NCI-H128 (cell line): ENCODE measurements around the gene RNF17.
"Not testable (repeated sequence)": the region's sequence is repeated elsewhere in the genome, so short reads cannot be mapped to it uniquely, and the experiment has no call there.

Experiments
- DNase-seq: peaks from one replicate; lab custom pipeline; 2025; ENCODE audit not compliant: unreplicated experiment; lab: John Stamatoyannopoulos, UW

The RNF17 gene, protein sequence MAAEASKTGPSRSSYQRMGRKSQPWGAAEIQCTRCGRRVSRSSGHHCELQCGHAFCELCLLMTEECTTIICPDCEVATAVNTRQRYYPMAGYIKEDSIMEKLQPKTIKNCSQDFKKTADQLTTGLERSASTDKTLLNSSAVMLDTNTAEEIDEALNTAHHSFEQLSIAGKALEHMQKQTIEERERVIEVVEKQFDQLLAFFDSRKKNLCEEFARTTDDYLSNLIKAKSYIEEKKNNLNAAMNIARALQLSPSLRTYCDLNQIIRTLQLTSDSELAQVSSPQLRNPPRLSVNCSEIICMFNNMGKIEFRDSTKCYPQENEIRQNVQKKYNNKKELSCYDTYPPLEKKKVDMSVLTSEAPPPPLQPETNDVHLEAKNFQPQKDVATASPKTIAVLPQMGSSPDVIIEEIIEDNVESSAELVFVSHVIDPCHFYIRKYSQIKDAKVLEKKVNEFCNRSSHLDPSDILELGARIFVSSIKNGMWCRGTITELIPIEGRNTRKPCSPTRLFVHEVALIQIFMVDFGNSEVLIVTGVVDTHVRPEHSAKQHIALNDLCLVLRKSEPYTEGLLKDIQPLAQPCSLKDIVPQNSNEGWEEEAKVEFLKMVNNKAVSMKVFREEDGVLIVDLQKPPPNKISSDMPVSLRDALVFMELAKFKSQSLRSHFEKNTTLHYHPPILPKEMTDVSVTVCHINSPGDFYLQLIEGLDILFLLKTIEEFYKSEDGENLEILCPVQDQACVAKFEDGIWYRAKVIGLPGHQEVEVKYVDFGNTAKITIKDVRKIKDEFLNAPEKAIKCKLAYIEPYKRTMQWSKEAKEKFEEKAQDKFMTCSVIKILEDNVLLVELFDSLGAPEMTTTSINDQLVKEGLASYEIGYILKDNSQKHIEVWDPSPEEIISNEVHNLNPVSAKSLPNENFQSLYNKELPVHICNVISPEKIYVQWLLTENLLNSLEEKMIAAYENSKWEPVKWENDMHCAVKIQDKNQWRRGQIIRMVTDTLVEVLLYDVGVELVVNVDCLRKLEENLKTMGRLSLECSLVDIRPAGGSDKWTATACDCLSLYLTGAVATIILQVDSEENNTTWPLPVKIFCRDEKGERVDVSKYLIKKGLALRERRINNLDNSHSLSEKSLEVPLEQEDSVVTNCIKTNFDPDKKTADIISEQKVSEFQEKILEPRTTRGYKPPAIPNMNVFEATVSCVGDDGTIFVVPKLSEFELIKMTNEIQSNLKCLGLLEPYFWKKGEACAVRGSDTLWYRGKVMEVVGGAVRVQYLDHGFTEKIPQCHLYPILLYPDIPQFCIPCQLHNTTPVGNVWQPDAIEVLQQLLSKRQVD (N-terminal part only)

DNA sequence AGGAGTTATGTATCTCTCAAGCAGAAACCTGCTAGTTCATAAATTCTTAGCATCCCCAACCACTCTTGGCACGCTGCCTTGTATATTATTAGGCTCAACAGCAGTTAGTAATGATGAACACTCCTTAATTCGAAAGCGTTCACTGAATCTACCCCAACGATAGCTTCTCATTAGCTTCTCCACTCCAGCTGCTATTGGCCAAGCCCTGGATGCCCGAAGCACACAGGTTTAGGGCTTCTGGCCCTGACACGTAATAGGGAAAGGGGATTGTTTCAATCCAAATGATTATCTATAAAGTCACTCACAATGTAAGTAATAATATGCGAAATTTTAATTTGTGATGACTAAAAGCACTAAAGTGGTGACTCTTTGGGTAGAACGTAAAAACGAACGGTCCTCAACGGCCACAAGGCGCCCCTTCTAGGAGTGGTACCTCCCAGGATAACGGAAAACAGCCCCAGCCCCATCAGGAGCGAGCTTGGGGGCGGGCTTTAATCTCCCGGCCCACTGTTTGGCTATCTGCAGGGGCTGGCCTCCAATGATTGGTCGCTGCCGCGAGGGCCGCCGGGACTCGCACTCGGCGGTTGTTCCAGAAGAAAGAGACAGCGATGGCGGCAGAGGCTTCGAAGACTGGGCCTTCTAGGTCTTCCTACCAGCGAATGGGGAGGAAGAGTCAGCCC, at the start of gene RNF17:
Gene RNF17 (plus strand): TSS at position 574 of the 680 bp plus-strand sequence. CDS start 35 bp downstream, at position 609.
- no peak for DNase-seq

DNA sequence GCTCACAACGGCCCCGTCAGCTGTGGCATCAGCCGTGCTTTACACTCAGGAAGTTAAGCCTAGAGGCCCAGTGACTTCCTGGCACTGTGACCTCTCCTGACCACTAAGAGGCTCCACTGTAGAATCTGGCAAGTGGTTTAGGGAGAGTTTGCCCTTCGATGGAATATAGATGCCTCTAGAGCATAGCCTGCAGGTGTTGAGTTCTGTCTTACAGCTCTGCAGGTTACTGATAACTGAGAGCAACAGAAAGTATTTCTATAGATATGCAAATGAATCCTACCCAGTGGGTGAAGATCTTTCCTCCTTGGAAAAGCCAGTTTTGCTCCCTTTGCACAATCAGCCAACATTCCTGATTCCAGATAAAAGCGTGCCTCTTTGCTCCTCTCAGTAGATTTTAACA, 48.0 kb upstream of the RNF17 start:
- no peak for DNase-seq

DNA sequence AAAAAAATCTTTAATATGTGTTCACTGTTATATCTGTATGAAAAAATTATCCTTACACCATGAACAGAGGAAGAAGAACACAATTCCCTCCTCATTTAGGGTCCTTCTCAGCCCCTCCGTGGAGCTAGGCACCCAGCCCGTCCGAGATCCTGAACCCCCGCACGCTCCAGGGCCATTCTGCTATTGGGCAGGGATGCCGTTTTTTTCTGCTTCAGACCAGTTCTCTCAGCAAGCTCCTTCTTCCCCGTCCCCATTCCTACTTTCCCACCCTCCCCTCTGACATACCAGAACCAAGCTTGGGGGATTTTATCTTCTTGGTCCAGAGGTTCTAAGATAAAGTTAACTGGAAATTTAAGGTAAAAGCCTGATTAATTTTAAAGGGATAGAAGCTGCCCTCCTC, 47.5 kb upstream of the RNF17 start:
- DNase-seq: no peak

DNA sequence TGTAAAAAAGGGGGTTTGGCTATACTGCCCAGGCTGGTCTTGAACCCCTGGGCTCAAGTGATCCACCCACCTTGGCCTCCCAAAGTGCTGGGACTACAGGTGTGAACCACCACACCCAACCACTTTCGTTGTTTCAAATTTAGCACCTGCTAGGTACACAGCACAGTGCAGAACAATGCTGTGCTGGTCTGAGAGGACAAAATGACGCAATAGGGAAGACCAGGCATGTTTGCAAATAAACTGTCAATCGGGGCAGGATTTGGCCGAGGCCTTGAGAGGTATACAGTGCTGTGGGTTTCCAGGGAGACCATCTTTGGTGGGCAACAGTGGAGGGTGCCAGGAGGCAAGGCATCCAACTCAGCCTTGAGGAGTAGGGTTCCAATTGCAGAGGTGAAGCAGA, 46.8 kb upstream of the RNF17 start:
- DNase-seq: no peak

DNA sequence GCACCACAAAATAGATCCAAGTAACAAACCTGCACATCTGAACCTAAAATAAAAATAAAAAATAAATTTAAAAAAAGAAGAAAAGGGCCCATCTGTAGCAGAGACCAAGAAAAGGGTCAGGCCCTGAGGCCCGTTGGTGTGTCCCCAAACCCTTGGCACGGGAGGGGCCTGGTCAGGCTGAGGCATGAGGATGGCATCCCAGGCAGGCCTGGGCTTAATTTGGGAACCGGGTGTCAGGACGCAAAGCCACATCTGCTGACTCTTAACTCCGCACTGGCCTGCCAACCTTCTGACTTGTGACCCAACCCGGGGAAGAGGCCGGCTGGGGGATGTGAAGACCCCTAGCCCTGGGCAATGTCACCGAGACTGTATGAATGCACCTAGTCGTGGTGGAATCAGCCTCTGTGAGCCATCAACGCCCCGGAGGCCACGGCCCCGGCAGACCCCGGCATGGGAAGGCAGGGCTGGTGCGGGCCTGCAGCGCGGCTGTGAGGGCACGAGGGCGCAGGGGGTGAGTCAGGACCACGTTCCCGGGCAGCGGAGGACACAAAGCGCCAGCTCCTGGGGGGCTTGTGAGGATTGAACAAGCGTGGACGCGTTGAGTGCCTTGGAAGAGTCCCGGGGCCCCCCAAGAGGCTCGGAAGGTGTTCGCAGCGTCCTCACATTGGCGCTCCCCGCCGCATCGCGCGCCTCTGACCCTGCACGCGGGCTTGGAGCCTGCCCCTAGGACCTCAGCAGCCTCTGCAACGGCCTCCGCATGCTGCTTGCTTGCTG, 45.6 kb upstream of the RNF17 start:
- no peak for DNase-seq

DNA sequence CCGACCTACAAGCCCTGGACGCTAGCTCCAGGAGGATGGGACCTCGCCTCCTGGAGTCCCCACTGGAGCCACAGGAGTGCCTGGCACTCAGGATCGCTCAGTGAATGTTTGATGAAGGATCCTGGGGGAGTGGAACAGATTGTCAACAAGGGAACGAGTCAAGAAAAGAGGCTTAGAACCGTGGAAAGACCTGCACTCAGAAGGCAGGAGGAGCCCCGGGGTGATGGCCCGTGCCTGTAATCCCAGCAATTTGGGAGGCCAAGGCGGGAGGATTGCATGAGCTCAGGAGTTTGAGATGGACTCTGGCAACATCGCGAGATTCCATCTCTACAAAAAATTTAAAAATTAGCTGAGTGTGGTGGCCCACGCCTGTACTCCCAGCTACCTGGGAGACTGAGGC, 44.8 kb upstream of the RNF17 start:
- no peak for DNase-seq

DNA sequence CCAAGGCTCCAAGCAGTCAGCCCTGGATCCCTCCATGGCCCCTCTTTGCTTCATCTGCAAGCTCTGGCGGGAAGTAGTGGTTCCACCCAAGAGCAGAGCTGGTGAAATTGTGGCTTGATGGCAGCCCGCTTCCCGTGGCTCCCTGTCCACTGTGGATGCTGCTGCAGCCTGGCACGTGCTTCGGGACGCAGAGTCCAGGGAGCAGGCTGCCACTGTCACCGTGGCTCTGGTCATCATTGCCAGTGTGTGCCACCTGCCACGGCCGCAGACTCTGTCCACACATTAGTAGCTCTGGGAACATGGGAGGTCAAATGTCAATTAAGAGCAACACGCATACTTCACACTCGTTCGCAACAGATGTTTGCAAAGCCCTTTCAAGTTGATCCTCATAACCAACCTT, 40.8 kb upstream of the RNF17 start:
- DNase-seq: no peak

DNA sequence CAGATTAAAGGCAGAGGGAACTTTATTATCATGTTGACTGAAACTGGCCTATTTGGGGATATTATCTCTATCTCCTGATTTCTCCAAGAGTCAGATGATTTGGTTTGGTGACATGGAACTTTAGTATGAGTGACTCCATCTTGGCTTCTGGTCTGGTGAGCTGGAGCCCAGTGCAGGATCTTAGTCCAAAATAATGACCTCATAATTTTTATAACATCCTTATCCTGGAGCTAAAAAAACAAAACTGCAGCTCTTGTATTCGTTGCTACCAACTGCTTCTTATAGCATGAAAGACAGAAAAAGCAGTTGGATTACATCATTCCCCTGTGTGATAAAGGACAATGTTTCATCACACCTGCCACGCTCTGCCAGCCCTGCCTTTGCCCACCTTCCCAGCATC, 39.3 kb upstream of the RNF17 start:
- DNase-seq: no peak

DNA sequence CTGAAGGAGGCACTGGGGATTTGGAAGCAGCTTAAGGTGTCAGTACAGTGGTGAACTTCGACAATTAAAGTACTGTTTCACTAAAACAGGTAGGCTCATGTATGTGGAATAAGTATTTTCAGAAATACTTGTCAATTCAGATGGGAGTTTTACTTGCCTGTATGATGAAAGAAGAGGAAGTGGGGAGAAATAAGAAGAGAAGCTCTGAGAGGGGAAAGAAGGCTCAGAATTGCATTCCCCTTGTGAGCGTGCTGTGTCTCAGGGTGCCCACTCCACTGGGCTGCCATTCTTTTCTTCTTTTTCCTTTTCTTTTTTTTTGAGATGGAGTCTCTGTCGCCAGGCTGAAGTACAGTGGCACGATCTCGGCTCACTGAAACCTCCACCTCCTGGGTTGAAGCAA, 38.6 kb upstream of the RNF17 start:
- DNase-seq: no peak

DNA sequence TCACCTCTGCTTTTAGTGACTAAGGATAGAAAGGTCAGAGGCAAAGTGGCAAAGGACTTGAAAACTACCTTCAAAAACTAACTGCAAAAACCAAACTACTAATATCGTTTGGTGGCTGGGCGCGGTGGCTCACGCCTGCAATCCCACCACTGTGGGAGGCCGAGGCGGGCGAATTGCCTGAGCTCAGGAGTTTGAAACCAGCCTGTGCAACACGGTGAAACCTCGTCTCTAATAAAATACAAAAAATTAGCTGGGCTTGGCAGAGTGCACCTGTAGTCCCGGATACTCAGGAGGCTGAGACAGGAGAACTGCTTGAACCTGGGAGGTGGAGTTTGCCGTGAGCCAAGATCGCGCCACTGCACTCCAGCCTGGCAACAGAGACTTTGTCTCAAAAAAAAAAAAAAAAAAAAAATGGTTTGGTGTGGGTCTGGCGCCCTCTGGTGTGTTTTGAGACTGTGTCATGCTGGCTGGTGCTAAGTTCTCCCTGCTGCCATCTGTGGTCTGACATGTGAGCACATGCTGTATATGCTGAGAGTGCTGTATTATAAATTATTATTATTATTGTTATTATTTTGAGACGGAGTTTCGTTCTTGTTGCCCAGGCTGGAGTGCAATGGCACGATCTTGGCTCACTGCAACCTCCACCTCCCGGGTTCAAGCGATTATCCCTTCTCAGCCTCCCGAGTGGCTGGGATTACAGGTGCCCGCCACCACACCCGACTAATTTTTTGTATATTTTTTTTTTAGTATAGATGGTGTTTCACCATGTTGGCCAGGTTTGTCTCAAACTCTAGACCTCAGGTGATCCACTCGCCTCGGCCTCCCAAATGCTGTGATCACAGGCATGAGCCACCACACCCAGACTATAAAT, 36.0 kb upstream of the RNF17 start:
- no peak for DNase-seq

DNA sequence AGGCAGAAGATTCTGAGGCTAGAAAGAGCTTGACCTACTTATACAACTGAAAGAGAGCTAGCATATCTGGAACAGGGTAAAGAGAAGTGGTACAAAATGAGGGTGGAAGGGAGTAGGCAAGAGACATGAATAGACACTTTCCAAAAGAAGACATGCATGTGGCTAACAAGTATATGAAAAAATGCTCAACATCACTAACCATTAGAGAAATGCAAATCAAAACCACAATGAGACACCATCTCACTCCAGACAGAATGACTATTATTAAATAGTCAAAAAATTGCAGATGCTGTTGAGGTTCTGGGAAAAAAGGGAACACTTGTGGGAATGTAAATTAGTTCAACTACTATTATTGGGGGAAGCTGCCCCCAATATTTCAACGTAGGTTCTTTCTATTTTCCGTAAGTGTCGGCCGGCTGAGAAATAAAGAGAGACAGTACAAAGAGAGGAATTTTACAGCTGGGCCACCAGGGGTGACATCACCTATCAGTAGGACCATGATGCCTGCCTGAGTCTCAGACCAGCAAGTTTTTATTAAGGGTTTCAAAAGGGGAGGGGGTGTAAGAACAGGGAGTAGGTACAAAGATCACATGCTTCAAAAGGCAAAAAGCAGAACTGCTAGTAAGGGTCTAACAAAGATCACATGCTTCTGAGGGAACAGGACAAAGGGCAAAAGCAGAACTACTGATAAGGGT, 32.9 kb upstream of the RNF17 start:
- not testable (repeated sequence) for DNase-seq

DNA sequence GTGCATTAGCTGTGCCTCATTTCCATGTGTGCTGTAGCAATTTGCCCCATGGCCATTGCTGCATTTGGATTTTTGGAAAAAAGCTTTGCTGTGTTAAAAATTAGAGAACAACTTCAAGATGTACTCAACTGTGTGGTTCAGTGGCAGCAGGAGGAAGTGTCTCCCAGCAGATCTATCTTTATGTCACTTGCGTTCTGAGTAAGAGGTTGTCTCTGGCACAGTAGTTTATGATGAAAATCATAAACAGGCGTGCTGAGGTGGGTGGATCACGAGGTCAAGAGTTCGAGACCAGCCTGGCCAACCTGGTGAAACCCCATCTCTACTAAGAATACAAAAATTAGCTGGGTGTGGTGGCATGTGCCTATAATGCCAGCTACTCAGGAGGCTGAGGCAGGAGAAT, 29.0 kb upstream of the RNF17 start:
- no peak for DNase-seq

DNA sequence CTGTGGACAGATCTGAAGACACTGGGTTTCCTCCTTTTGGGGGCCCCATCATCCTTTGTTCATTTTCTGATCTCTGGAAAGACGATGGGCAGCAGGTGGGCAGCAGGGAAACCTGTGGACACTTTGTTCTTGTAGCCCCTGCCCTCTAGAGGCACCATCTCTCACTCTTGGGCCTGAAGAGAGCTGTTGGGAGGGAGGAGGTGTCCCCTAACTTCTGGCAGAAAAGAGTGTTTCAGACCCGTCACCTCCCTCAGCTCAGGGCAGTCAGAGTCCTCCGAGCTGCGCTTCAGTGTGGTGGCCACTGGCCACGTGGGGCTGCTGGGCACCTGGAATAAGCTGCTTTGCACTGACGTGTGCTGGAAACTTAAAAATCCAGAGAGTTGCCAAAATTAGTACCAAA, 26.9 kb upstream of the RNF17 start:
- DNase-seq: no peak

DNA sequence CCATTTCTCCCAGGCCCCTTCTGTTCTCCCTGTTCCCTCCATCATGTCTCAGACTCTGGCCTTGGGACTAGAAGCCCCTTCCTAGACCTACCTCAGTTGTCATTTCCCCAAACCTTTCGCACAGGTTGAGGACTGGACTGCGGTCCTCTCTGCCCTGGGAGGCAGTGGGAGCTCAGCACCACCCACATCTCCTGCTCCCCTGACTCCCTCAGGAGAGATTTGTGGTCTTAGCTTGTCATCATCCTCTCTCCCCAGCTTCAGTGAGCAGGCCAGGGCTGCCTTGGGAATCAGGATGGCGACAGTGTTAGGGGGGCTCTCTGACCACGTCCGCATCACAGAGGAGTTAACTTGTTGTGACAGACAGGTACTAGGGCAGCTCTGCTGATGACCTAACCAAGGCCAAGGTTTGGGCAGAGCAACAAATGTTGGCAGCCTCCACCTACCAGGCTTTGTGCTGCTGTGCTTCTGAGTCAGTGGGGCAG, 25.6 kb upstream of the RNF17 start:
- no peak for DNase-seq

DNA sequence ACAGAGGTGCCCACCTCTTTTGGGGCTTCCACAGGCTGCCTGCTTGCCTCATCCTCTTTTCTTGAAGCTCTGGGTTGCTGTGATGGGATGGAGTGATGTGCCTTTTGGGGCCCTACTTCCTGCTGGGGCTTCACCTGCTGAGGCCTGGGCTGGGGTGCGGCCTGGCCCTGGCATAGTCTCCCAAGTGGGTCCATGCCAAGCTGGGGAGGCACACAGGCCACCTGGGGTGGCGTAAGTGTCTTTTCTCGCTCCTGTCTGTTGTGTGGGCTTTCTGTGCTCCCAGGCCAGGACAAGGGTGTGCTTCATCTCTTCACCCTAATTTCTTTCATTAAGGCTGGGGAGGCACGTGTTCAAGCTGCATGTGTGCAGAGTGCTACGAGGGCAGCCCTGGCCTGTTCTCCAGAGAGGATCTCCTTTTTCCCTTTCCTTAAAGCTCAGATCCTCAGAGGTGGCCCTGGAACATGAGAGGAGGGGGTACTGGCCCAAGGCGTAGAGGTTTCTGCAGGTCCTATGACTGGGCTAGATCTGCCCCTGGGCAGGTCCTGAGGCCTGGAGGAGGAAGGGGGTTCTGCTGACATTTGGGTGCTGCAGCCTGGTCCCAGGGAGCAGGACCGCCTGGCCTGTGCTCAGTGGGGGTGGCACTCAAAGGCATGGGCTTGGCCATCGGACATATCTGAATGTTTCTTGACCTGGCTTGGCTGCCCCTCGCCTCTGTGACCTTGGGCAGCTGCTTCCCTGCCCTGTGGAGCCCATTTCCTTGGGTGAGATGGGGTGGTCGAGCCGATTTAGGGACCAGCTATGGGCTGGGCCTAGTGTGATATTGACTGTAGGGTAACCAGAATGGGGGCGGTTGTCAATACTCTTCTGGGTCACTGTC, 23.7 kb upstream of the RNF17 start:
- no peak for DNase-seq

DNA sequence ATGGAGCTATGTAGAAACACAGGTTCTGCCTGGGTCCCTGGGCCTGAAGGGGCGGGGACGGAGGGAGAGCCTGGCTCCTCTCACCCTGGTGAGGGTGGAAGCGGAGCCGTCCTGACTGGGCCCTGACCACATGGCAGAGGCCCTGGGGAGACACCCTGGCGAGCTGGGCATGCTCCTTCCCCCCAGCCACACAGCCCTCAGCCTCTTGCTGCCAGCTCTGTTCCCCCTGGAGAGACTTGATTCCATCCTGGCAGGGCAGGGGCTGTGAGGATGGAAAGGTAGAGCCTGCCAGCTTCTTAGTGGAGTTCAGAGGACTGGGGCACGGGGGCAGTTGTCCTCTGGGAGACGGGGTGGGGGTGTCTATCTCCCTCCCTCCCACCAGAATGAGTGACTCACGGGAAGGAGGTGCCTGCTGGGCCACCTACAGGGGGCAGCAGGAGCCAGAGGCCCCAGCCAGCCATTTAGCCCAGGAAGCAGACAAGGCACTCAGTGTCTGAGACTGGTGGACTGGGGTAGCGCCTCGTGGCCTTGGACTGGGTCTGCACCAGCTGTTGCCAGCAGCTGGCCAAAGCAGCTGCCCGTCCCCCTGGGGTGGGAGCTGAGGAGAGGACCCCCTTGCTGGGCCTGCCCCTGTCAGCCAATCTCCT, 22.8 kb upstream of the RNF17 start:
- no peak for DNase-seq

DNA sequence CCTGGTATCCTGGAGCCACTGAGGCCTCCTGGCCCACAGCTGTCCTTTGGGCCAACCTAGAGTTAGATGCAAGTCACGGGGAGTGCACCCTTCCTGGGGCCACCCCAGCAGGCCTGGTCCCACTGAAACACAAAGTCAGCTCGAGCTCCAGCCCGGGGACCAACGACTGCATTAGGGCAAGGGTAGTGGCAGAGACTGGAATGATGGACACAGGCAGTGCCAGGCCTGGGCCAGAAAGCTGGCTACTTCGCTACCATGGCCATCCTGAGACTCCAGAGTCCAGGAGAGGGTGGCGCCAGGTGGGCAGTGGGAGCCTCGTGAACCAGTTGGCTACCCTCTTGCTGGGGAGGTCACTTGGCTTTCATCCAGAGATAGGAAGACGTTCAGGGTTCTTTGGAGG, 22.2 kb upstream of the RNF17 start:
- no peak for DNase-seq
